KOPT-K1 (cell line): ENCODE data around the gene CYSRT1.
"Not testable (repeated sequence)": the region's sequence is repeated elsewhere in the genome, so short reads cannot be mapped to it uniquely, and the experiment has no call there.

Experiments used
- H3K27ac ChIP-seq: fragments of 200-600 bp; sonication (generic); 2 replicates; pipeline ENCODE4 v1.5.1; 2016; ENCODE audit warnings: antibody characterized with exemption, mild to moderate bottlenecking, low read depth, low read length; ENCODE audit not compliant: poor library complexity, severe bottlenecking
- H3K36me3 ChIP-seq: fragments of 200-600 bp; sonication (generic); 2 replicates; pipeline ENCODE4 v1.5.1; 2017; ENCODE audit warnings: antibody characterized with exemption, mild to moderate bottlenecking, low read length, moderate library complexity; ENCODE audit not compliant: insufficient read depth
- H3K9me3 ChIP-seq: fragments of 200-600 bp; sonication (generic); 2 replicates; pipeline ENCODE4 v1.5.1; 2017; ENCODE audit warnings: antibody characterized with exemption, low read length, mild to moderate bottlenecking; ENCODE audit not compliant: insufficient read depth, poor library complexity, severe bottlenecking

The CYSRT1 gene

DNA sequence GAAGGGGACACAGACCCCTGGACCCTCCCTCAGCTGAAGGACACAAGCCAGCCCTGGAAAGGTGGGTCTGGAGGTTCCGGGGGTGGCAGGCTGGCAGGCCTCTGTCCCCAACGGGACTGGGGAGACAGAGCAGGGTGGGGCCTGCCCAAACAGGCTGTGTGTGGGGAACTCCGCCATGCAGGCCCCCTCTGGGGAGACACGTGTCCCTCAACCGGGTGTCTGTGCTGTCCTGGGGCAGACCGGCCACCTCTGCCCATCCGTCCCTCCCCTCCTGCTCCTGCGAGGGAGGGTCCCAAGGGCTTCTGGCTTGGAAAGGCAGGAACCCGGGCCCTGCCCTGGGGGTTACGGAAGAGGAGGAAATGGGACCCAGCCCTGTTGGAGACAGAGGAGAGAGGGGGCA lies 7.1 kb downstream of the CYSRT1 start:
- Histone ChIP-seq H3K27ac (no peak overlapping the region), H3K36me3 (no peaks in the 10 kb centered on the region), H3K9me3 (no peaks in the 10 kb centered on the region)

DNA sequence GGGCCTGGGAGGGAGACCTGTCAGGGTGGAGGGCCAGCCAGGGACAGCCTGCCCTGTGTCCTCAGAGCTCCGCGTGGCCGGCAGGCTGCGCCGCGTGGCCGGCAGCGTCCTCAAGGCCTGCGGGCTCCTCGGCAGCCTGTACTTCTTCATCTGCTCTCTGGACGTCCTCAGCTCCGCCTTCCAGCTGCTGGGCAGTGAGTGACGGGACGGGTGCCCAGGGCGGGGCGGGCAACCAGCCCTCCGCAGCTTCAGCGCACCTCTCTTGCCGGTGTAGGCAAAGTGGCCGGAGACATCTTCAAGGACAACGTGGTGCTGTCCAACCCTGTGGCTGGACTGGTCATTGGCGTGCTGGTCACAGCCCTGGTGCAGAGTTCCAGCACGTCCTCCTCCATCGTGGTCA lies 7.5 kb downstream of the CYSRT1 start:
- no peak overlapping the region for H3K27ac ChIP-seq
- H3K36me3 ChIP-seq: no peaks in the 10 kb centered on the region
- no peaks in the 10 kb centered on the region for H3K9me3 ChIP-seq

DNA sequence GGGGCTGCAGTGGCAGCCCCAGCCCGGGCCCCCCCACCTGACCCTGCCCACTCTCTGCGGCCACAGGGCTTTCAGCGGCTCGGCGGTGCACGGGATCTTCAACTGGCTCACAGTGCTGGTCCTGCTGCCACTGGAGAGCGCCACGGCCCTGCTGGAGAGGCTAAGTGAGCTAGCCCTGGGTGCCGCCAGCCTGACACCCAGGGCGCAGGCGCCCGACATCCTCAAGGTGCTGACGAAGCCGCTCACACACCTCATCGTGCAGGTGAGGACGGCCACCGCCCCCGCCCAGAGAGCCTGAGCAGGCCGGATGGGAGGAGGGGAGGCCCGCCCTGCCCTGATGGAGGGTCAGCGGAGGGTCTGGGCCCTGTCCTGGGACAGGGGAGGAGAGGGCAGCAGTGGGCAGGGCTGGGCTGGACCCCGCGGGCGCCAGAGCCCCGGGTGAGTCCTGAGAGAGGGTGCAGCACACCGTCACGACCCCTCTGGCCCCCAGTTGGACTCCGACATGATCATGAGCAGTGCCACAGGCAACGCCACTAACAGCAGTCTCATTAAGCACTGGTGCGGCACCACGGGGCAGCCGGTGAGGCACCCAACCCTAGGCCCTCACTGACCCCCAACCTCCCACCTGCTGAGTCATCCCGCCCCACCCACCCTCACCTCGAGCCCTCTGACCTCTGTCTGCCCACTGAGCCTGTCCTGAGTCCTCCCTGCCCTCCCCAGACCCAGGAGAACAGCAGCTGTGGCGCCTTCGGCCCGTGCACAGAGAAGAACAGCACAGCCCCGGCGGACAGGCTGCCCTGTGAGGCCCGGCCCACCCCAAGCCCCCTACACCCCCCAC lies 8.4 kb downstream of the CYSRT1 start:
- no peaks in the 10 kb centered on the region for H3K9me3 ChIP-seq

GRCh38 chr9:137234055-137234697 lies 9.2 kb downstream of the CYSRT1 start:
- no peaks in the 10 kb centered on the region for H3K36me3 ChIP-seq
- no peaks in the 10 kb centered on the region for H3K9me3 ChIP-seq
- no peak overlapping the region for H3K27ac ChIP-seq

More for the DNA sequence above, 8.4 kb downstream of the CYSRT1 start:
- H3K36me3 ChIP-seq: no peaks in the 10 kb centered on the region
- no peak overlapping the region for H3K27ac ChIP-seq

GRCh38 chr9:137234758-137235423 lies 9.9 kb downstream of the CYSRT1 start:
- no peaks in the 10 kb centered on the region for H3K9me3 ChIP-seq
- H3K27ac ChIP-seq: no peak overlapping the region
- H3K36me3 ChIP-seq: no peaks in the 10 kb centered on the region

- H3K36me3 ChIP-seq: no peaks in the 10 kb centered on the region
- H3K9me3 ChIP-seq: no peaks in the 10 kb centered on the region
- no peak overlapping the region for H3K27ac ChIP-seq
Measured at GRCh38 chr9:137235424-137236237, 10.7 kb downstream of the CYSRT1 start.

GRCh38 chr9:137236238-137236935 lies 11.4 kb downstream of the CYSRT1 start:
- Histone ChIP-seq H3K27ac (no peak overlapping the region), H3K9me3 (no peaks in the 10 kb centered on the region), H3K36me3 (no peaks in the 10 kb centered on the region)

DNA sequence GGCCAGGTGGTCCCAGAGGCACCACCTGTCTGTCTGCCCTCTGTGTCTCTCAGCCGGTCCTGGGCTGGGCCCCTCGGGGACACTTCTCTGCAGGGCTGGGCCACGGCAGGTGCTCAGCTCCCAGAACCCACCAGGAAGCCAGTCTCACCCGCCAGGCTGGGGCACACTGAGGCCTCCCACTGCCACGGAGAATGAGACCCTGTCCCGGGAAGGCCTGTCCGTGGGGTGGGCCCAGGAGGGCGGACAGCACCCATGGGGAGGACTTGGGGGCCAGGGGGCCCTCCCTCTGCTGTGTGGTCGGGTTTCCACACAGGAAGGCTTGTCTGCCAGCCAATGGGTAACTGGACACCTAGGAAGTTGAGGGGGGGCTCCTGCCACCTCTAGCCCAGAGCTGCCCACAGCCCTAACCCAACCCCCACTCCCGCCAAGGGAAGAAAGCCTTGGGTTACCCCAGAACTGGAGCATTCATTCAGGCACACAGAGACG lies 12.0 kb downstream of the CYSRT1 start:
- Histone ChIP-seq H3K9me3 (no peaks in the 10 kb centered on the region), H3K27ac (no peak overlapping the region), H3K36me3 (peaks cover 2% of the 10 kb centered on the region)

DNA sequence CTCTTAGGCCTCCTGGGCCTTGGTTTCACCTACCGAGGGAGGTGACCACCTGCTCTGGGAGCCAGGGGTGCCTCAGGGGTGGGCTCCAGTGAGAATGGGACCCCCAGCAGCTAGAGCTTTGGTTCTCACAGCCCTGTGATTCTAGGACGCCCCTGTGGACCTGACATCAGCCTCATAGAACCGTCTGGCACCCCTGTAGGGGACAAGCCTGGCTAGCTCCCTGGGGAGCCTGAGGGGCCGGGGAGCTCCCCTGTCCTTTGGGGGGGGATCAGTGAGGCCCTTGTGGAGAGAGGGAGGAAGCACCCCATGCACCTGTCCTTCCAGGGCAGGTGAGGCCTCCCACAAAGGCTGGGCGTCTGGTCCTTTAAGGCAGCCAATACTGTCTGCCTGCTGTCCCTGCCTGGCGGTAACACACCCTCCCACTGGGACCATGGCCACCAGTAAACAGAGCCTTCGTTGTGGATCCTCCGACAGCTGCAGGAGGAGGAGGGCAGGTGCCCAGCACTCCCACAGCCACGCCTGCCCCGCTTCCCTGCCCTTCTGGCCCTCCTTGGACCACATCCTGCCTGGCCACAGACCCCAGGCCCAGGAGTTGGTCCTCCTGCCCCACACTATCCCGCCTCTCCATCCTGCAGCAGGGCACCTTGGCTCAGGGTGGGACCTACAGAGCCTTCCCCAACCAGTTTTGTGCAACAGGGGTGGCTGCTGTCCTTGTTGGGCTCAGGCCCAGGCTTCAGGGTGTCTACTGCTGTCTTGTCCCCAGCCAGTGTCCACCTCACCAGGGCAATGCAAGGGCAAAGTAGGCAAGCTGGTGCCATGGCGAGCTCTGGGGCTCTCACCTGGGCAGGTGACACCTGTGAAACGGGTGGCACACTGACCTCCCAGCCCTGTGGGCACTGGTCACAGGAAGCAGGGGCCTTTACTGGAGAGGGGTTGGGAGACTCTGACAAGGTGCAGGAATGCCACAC lies 13.1 kb downstream of the CYSRT1 start:
- peaks cover 12% of the 10 kb centered on the region for H3K36me3 ChIP-seq
- no peaks in the 10 kb centered on the region for H3K9me3 ChIP-seq
- H3K27ac ChIP-seq: no peak overlapping the region

DNA sequence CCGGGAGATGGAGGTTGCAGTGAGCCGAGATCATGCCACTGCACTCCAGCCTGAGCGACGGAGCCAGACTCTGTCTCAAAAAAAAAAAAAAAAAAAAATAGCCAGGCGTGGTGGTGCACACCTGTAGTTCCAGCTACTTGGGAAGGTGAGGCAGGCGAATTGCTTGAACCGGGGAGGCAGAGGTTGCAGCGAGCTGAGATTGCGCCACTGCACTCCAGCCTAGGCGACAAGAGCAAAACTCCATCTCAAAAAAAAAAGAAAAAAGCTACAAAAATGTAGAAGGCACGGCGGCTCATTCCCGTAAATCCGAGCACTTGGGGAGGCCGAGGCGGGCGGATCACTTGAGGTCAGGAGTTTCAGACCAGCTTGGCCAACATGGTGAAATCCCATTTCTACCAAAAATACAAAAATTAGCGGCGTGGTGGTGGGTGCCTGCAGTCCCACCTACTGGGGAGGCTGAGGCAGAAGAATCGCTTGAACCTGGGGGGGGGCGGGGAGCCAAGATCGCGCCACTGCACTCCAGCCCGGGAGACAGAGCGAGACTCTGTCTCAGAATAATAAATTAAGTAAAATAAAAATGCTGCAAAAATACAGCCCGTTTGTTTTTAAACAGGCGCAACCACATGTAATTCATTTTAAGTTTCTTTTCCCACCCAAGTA lies 14.7 kb downstream of the CYSRT1 start:
- peak overlapping the region; percentile 92 for H3K27ac ChIP-seq
- H3K9me3 ChIP-seq: not testable (repeated sequence)
- peaks cover 23% of the 10 kb centered on the region for H3K36me3 ChIP-seq

DNA sequence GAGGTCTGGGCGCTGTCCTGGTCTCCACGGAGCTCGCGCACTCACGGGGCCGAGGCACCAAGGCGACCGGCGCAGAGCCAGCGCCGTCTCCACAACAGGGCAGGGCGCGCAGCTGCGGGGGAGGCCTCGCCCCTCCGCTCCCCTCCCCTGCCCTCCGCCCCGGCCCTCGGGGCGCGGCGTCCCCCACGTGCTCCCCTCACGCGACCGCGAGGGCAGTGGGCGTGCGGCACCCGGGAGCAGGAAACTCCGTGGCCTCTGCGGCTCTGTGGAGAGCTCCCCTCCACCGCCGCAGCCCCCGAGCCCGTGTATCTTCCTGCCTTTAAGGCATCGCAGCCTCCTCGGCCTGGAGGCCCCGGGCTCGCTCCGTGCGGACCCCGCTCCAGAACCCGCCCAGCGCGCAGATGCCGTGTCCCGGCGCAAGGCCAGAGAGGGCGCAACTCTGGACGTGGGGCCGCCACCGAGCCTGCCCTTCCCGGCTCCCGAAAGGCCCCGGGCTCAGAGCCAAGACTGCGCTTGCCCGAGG lies 15.4 kb downstream of the CYSRT1 start:
- peaks cover 23% of the 10 kb centered on the region for H3K36me3 ChIP-seq
- no peaks in the 10 kb centered on the region for H3K9me3 ChIP-seq

DNA sequence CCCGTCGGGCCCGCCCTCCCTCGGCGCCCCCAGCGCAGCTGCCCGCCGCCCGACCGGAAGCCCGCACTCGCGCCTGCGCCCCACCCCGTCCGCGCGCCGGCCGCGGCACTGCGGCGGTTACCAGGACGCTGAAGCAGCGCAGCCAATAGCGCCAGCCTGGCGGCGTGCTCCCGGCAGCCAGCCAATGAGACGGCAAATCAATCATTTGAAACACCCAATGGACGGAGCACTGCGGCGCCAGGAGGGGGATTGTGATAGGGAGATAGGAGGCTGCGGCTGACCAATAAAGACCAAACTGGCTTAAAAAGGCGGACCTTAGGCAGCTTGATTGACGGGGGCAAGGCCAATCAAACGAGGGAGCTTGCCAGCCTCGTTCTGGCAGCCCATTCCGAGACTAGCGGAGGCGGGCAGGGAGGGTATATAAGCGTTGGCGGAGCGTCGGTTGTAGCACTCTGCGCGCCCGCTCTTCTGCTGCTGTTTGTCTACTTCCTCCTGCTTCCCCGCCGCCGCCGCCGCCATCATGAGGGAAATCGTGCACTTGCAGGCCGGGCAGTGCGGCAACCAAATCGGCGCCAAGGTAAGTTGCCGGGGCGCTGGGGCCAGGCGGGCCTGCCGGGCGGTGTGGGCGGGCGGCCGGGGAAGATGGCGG lies 16.0 kb downstream of the CYSRT1 start, which contains the start of gene TUBB4B:
Gene TUBB4B (plus strand): TSS at position 447 of the 649 bp plus-strand sequence. CDS start 74 bp downstream, at position 521.
- Histone ChIP-seq H3K27ac (peak within 1 kb of the TSS; percentile 92), H3K36me3 (peaks cover 23% of the 10 kb centered on the region), H3K9me3 (no peaks in the 10 kb centered on the region)

More for the DNA sequence above, 15.4 kb downstream of the CYSRT1 start:
- peak overlapping the region; percentile 92 for H3K27ac ChIP-seq
